Esophagus muscularis mucosa (tissue), 4 donors: ENCODE measurements around the gene PPP1R27. TPM values are rescaled to one million over a fixed set of nuclear protein-coding genes. Genes with fewer than 3 reads are reported as not detected.
"Not testable (repeated sequence)": the region's sequence is repeated elsewhere in the genome, so short reads cannot be mapped to it uniquely, and the experiment has no call there.

Experiments used
- DNase-seq: peaks from one replicate; pipeline ENCODE4 v3.0.0-alpha.2; 2017; ENCODE audit errors: extremely low spot score
- H3K27ac ChIP-seq, 4 donors: fragments of 200-600 bp; sonication (generic); replicated peaks in 1 of 4; 1 replicate in 3 of 4; 2 replicates in 1 of 4; pipeline ENCODE4 v1.5.1; 2016 to 2019; ENCODE audit warnings: mild to moderate bottlenecking in 1 of 4
- H3K27me3 ChIP-seq, 4 donors: fragments of 200-600 bp; sonication (generic); one replicate each; pipeline versions ENCODE4 v1.5.1 to v1.6.0; 2016 to 2019
- H3K36me3 ChIP-seq, 4 donors: fragments of 200-600 bp; sonication (generic); one replicate each; pipeline ENCODE4 v1.5.1; 2016 to 2019
- H3K4me1 ChIP-seq, 4 donors: fragments of 200-600 bp; sonication (generic); one replicate each; pipeline ENCODE4 v1.5.1; 2016 to 2019
- H3K4me3 ChIP-seq, 4 donors: fragments of 200-600 bp; sonication (generic); 1 replicate in 2 of 4; 2 replicates in 2 of 4; pipeline ENCODE4 v1.5.1; 2016 to 2019; ENCODE audit warnings: mild to moderate bottlenecking in 4 of 4, moderate library complexity in 1 of 4
- H3K9me3 ChIP-seq, 4 donors: fragments of 200-600 bp; sonication (generic); 1 replicate in 3 of 4; 2 replicates in 1 of 4; pipeline ENCODE4 v1.5.1; 2016 to 2019
- CTCF ChIP-seq, 3 experiments: fragments of 200-600 bp in 2 of 3; fragments of 450-650 bp in 1 of 3; sonication (generic) in 2 of 3; IDR thresholded peaks; one replicate each; pipeline ENCODE4 v1.5.1; 2017 to 2019; ENCODE audit warnings: antibody characterized with exemption in 3 of 3, mild to moderate bottlenecking in 2 of 3, moderate library complexity in 1 of 3
- EP300 ChIP-seq: sonication (generic); formaldehyde crosslinking; IDR thresholded peaks from one replicate; pipeline ENCODE4 v1.6.1; 2017; ENCODE audit warnings: antibody characterized with exemption
- POLR2A ChIP-seq: fragments of 450-650 bp; IDR thresholded peaks from one replicate; pipeline ENCODE4 v1.6.1; 2017; ENCODE audit warnings: antibody characterized with exemption, moderate library complexity, mild to moderate bottlenecking, low read depth
- POLR2AphosphoS5 ChIP-seq, 2 donors: sonication (generic); formaldehyde crosslinking; IDR thresholded peaks; one replicate each; pipeline ENCODE4 v1.6.1; 2017; ENCODE audit warnings: antibody characterized with exemption in 2 of 2
- WGBS: methylation state at CpG from one replicate; pipeline ENCODE4 v1.1.5; 2018; 5-methylcytosine and 5-hydroxymethylcytosine counted together
- intact Hi-C: fragments of 100-400 bp; cut with DNase I; formaldehyde crosslinking; loops from one replicate; pipeline ENCODE4 v1.15.1; 2023
- total RNA-seq, 4 donors: library from RNA; depleted of rRNA; stranded (reverse); fragments of >200 nt; gene quantifications; one replicate each; pipeline versions ENCODE4 v1.1.0 to v1.2.1, GENCODE V29; 2016

PPP1R27 gene
- total RNA-seq, 4 donors from 2014 or later, result not detected

- Histone ChIP-seq H3K27ac (peak overlapping the region in 1 of 4 donors; percentile 36), H3K9me3 (no peaks in the 10 kb centered on the region), H3K4me3 (no peak overlapping the region), H3K4me1 (peaks cover 0 to 7% (median 2%) of the 10 kb centered on the region in 4 donors), H3K27me3 (no peaks in the 10 kb centered on the region), H3K36me3 (peaks cover 51 to 61% (median 57%) of the 10 kb centered on the region in 4 donors)
- TF ChIP-seq CTCF (IDR thresholded peaks at IDR 0.05) (no peak), EP300 (no peak), POLR2AphosphoS5 (IDR thresholded peaks at IDR 0.05) (peak in 1 of 2 donors; percentile 13)
- 84% methylated on average over 19 of the region's 21 CpGs for WGBS
- DNase-seq, result no peak
- intact Hi-C loops, result no loop called here
Measured at GRCh38 chr17:81842725-81843504, 8.1 kb upstream of the PPP1R27 start.

DNA sequence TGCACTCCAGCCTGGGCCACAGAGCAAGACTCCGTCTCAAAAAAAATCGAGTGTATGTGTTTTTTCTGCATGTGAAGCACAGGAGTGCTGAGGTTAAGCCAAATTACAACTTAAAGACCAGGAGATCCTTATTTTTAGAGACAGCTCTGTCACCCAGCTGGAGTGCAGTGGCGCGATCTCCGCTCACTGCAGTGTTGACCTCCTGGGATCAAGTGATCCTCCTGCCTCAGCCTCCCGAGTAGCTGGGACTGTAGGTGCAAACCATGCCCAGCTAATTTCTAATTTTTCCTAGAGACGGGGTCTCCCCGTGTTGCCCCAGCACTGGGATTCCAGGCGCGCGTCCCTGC is 7.5 kb upstream of the PPP1R27 start:
- DNase-seq, result no peak
- H3K4me3 ChIP-seq, result no peak overlapping the region
- intact Hi-C loops, result no loop called here
- no peaks in the 10 kb centered on the region for H3K9me3 ChIP-seq
- WGBS, result 91% methylated on average over 11 of the region's 11 CpGs
- no peaks in the 10 kb centered on the region for H3K27me3 ChIP-seq
- H3K27ac ChIP-seq, result peak overlapping the region in 1 of 4 donors; percentile 36
- peaks cover 46 to 55% (median 52%) of the 10 kb centered on the region in 4 donors for H3K36me3 ChIP-seq
- no peak for TF ChIP-seq CTCF (IDR thresholded peaks at IDR 0.05)
- no peak for TF ChIP-seq POLR2AphosphoS5 (IDR thresholded peaks at IDR 0.05)
- no peak for TF ChIP-seq EP300
- TF ChIP-seq POLR2A, result no peak
- peaks cover 0 to 7% (median 2%) of the 10 kb centered on the region in 4 donors for H3K4me1 ChIP-seq

GRCh38 chr17:81841866-81842265 is 7.0 kb upstream of the PPP1R27 start:
- WGBS, result 97% methylated on average over 5 of the region's 15 CpGs
- Histone ChIP-seq H3K4me3 (no peak overlapping the region), H3K9me3 (no peaks in the 10 kb centered on the region), H3K36me3 (peaks cover 41 to 50% (median 47%) of the 10 kb centered on the region in 4 donors), H3K27me3 (no peaks in the 10 kb centered on the region), H3K4me1 (peaks cover 0 to 7% (median 2%) of the 10 kb centered on the region in 4 donors), H3K27ac (no peak overlapping the region)
- DNase-seq, result no peak
- TF ChIP-seq EP300 (no peak), CTCF (IDR thresholded peaks at IDR 0.05) (no peak), POLR2A (no peak), POLR2AphosphoS5 (IDR thresholded peaks at IDR 0.05) (no peak)
- intact Hi-C loops, result no loop called here

- Histone ChIP-seq H3K27ac (no peak overlapping the region), H3K9me3 (no peaks in the 10 kb centered on the region), H3K27me3 (no peaks in the 10 kb centered on the region), H3K4me3 (no peak overlapping the region), H3K4me1 (peaks cover 0 to 7% (median 2%) of the 10 kb centered on the region in 4 donors), H3K36me3 (peaks cover 33 to 43% (median 39%) of the 10 kb centered on the region in 4 donors)
- intact Hi-C loops, result no loop called here
- 81% methylated on average over 24 of the region's 40 CpGs for WGBS
- TF ChIP-seq CTCF (IDR thresholded peaks at IDR 0.05) (no peak), POLR2A (peak; percentile 25)
- DNase-seq, result no peak
Measured at GRCh38 chr17:81840826-81841778, 6.3 kb upstream of the PPP1R27 start.

DNA sequence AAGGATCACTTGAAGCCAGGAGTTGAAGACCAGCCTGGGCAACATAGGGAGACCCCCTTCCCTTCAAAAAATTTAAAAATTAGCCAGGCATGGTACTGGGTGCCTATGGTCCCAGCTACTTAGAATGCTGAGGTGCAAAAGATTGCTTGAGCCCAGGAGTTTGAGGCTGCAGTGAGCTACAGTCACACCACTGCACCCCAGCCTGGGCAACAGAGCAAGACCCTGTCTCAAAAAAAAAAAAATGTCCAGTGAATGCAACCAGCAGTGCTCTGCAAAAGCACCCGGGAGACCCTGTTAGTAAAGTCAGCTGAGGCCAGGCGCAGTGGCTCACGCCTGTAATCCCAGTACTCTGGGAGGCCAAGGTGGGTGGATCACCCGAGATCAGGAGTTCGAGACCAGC is 5.2 kb upstream of the PPP1R27 start:
- H3K27me3 ChIP-seq, DNase-seq, intact Hi-C loops, H3K27ac ChIP-seq, H3K4me3 ChIP-seq, H3K9me3 ChIP-seq, H3K4me1 ChIP-seq: not testable (repeated sequence)
- WGBS, result 89% methylated on average over 5 of the region's 5 CpGs
- H3K36me3 ChIP-seq, result peaks cover 23 to 32% (median 29%) of the 10 kb centered on the region in 4 donors
